ENCODE data around the gene IFIT3. TPM values are rescaled to one million over a fixed set of nuclear protein-coding genes. Genes with fewer than 3 reads are reported as not detected.

IFIT3 gene
- total and polyA plus RNA-seq, 7 experiments from 2014 or later, result 1.8 to 22.3 (median 4.1) TPM

DNA sequence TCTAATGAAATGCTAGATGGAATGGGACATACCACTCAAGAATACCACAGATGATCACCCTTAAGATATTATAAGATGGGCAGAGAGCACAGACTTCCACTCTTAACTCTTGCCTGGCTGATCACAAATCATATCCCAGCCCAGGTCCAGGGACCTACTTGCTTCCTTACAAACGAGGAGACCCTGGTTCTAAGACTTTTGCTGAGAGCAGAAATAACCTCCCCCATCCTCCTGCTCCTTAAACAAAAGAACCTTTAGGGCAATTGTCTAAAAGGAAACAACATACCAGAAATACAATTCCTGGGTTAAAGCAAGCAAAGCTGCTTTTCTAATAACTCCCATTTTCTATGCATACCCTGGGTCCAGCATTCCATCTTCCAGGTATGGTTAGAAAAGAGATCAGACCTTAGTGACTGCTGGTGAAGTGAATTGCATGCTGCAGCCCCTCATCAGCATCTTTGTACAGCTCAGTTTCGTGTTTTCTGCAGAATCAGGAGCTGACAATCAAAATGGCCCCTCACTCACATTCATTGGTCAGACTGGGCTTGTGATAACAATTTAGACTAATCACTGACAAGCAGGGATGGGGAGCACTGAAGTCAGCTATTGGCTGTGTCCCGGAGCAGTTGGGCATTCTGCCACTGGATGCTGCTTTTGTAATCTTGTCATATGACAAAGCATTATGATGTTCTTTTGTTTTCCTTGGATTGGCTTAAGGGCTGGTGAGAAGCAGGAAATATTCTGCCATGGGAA, 14.6 kb downstream of the IFIT3 start:
- ChIA-PET POLR2A (interaction anchor here (1.5 kb wide), 1 partner anchor 91 kb away, joined by 3 read pairs; the partner anchor contains the start of gene LIPA), CTCF (interaction anchor here (0.6 kb wide), 1 partner anchor 1908 kb away, joined by 3 read pairs; no protein-coding TSS in a partner anchor)
- peaks cover 0 to 9% (median 5%) of the 10 kb centered on the region in 7 donors for H3K4me1 Mint-ChIP-seq
- H3K4me3 Mint-ChIP-seq, result no peak overlapping the region
- DNase-seq (no peak), ATAC-seq (no peak)
- Histone ChIP-seq H3K27me3 (ENCODE audit: control insufficient read depth in 2 of 2, insufficient read depth in 2 of 2, low read length in 2 of 2) (no peaks in the 10 kb centered on the region), H3K9me3 (ENCODE audit: control insufficient read depth in 2 of 3, low read length in 3 of 3) (no peaks in the 10 kb centered on the region), H3K27ac (ENCODE audit: low read depth, low read length) (no peak overlapping the region), H3K4me3 (ENCODE audit: low read length) (no peak overlapping the region), H3K4me1 (ENCODE audit: control insufficient read depth in 2 of 2, insufficient read depth in 2 of 2, low read length in 2 of 2) (peaks cover 0 to 7% of the 10 kb centered on the region in 2 donors), H3K36me3 (ENCODE audit: control insufficient read depth in 2 of 3, insufficient read depth in 3 of 3, low read length in 3 of 3) (peaks cover 0 to 7% (median 5%) of the 10 kb centered on the region in 3 experiments)
- peaks cover 0 to 46% (median 0%) of the 10 kb centered on the region in 5 donors for H3K27me3 Mint-ChIP-seq
- no peak overlapping the region for H3K27ac Mint-ChIP-seq
- peaks cover 0 to 2% (median 0%) of the 10 kb centered on the region in 11 donors for H3K9me3 Mint-ChIP-seq
- H3K36me3 Mint-ChIP-seq, result peaks cover 14 to 37% (median 23%) of the 10 kb centered on the region in 5 donors
- intact Hi-C loops (cut with micrococcal nuclease), result no loop called here

DNA sequence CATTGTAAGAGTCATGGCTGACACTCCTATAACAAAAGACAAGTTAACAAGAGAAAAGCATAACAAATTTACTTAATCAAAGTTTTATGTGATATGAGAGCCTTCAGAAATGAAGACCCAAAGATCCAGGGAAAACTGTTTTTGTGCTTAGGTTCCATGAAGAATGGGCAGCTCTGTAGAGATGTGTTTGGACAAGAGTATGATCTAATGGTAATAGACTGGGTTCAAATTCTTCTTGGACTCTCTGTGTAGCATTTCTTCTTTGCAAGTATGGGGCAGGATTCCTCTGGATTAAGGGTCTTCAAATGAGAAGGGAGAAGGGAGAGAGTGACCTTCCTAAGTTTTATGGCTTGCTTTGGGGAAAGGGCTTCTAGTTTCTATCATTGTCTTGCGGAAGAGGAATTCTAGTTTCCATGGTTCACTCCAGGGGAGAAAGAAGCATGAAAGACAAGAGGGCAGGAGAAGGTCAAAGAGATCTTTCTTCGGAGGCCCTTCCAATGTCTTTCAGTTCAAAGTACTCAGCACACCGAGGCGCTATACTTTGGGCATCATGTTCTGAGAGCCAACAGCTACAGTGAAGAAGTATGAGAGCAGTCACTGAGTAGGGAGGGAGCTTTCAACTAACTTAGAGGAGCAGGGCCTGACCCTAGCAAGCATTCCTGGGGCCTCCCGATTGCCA, 15.4 kb downstream of the IFIT3 start:
- ATAC-seq, result no peak
- no peak overlapping the region for H3K4me3 Mint-ChIP-seq
- no peak overlapping the region for H3K27ac ChIP-seq (ENCODE audit: low read depth, low read length)
- peaks cover 14 to 32% (median 23%) of the 10 kb centered on the region in 5 donors for H3K36me3 Mint-ChIP-seq
- ChIA-PET CTCF (interaction anchor here (0.6 kb wide), 1 partner anchor 1907 kb away, joined by 3 read pairs; no protein-coding TSS in a partner anchor), POLR2A (interaction anchor here (1.5 kb wide), 1 partner anchor 92 kb away, joined by 3 read pairs; the partner anchor contains the start of gene LIPA)
- H3K27ac Mint-ChIP-seq, result no peak overlapping the region
- H3K27me3 Mint-ChIP-seq, result peaks cover 0 to 48% (median 0%) of the 10 kb centered on the region in 5 donors
- DNase-seq, result no peak
- H3K4me3 ChIP-seq (ENCODE audit: low read length), result no peak overlapping the region
- no peaks in the 10 kb centered on the region for H3K9me3 ChIP-seq (ENCODE audit: control insufficient read depth in 2 of 3, low read length in 3 of 3)
- peaks cover 0 to 7% (median 5%) of the 10 kb centered on the region in 3 experiments for H3K36me3 ChIP-seq (ENCODE audit: control insufficient read depth in 2 of 3, insufficient read depth in 3 of 3, low read length in 3 of 3)
- H3K9me3 Mint-ChIP-seq, result peaks cover 0 to 2% (median 0%) of the 10 kb centered on the region in 11 donors
- no peaks in the 10 kb centered on the region for H3K27me3 ChIP-seq (ENCODE audit: control insufficient read depth in 2 of 2, insufficient read depth in 2 of 2, low read length in 2 of 2)
- no peaks in the 10 kb centered on the region for H3K4me1 ChIP-seq (ENCODE audit: control insufficient read depth in 2 of 2, insufficient read depth in 2 of 2, low read length in 2 of 2)
- intact Hi-C loops (cut with micrococcal nuclease), result no loop called here
- H3K4me1 Mint-ChIP-seq, result peaks cover 0 to 9% (median 4%) of the 10 kb centered on the region in 7 donors

DNA sequence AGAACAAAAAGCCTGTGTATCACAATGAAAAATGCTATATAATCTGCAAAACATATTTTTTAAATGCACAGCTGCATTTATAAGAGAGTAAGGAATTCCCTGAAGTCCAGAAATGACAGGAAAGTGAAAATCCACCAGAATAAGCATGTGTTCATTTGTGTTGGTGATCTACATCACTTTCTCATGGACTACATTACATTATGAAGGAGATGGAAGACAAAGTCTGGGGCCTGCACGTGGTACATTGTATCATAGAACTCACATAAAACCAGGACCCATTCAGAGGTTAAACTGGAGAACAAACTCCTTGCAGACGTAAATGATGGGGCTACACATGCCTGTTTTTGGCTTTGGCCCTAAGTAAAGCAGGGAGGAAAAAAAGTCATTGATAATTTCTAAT, 16.4 kb downstream of the IFIT3 start:
- POLR2A ChIA-PET, result no interaction called here
- peaks cover 0 to 10% (median 6%) of the 10 kb centered on the region in 7 donors for H3K4me1 Mint-ChIP-seq
- intact Hi-C loops (cut with micrococcal nuclease), result no loop called here
- no peak overlapping the region for H3K4me3 Mint-ChIP-seq
- no peak overlapping the region for H3K27ac Mint-ChIP-seq
- Histone ChIP-seq H3K9me3 (ENCODE audit: control insufficient read depth in 2 of 3, low read length in 3 of 3) (no peaks in the 10 kb centered on the region), H3K4me3 (ENCODE audit: low read length) (no peak overlapping the region), H3K27ac (ENCODE audit: low read depth, low read length) (no peak overlapping the region), H3K4me1 (ENCODE audit: control insufficient read depth in 2 of 2, insufficient read depth in 2 of 2, low read length in 2 of 2) (no peaks in the 10 kb centered on the region), H3K36me3 (ENCODE audit: control insufficient read depth in 2 of 3, insufficient read depth in 3 of 3, low read length in 3 of 3) (peaks cover 0 to 7% (median 4%) of the 10 kb centered on the region in 3 experiments), H3K27me3 (ENCODE audit: control insufficient read depth in 2 of 2, insufficient read depth in 2 of 2, low read length in 2 of 2) (no peaks in the 10 kb centered on the region)
- no peak for DNase-seq
- H3K27me3 Mint-ChIP-seq, result peaks cover 0 to 53% (median 0%) of the 10 kb centered on the region in 5 donors
- CTCF ChIA-PET, result no interaction called here
- H3K36me3 Mint-ChIP-seq, result peaks cover 9 to 23% (median 14%) of the 10 kb centered on the region in 5 donors
- no peak for ATAC-seq
- peaks cover 0 to 2% (median 0%) of the 10 kb centered on the region in 11 donors for H3K9me3 Mint-ChIP-seq

DNA sequence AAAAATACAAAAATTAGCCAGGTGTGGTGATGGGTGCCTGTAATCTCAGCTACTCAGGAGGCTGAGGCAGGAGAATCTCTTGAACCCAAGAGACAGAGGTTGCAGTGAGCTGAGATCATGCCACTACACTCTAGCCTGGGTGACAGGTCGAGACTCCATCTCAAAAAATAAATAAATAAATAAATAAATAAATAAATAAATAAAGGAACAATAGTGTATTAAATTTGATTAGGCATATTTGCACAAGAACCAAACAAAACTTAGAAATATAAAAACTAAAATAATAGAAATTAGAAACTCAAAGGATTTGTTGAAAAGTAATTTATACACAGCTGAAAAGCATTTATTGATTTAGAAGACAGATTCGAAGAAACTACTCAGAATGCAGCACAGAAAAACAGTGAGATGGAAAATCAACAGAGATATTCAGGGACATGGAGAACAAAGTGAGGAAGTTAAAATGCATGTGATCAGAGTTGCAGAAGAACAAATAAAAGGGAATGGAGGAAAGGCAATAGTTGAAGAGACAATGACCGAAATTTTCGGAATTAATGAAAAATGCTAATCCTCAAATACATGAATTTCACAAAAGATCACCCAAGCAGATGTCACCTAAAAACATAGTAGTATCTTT, 17.7 kb downstream of the IFIT3 start:
- no peaks in the 10 kb centered on the region for H3K27me3 ChIP-seq (ENCODE audit: control insufficient read depth in 2 of 2, insufficient read depth in 2 of 2, low read length in 2 of 2)
- DNase-seq, result no peak
- H3K4me3 Mint-ChIP-seq, result no peak overlapping the region
- no peaks in the 10 kb centered on the region for H3K9me3 Mint-ChIP-seq
- peaks cover 1 to 11% (median 8%) of the 10 kb centered on the region in 7 donors for H3K4me1 Mint-ChIP-seq
- ChIA-PET CTCF (no interaction called here), POLR2A (no interaction called here)
- intact Hi-C loops (cut with micrococcal nuclease), result no loop called here
- H3K4me3 ChIP-seq (ENCODE audit: low read length), result no peak overlapping the region
- peaks cover 0 to 13% (median 4%) of the 10 kb centered on the region in 5 donors for H3K36me3 Mint-ChIP-seq
- H3K27me3 Mint-ChIP-seq, result peaks cover 0 to 60% (median 0%) of the 10 kb centered on the region in 5 donors
- no peak overlapping the region for H3K27ac Mint-ChIP-seq
- no peaks in the 10 kb centered on the region for H3K4me1 ChIP-seq (ENCODE audit: control insufficient read depth in 2 of 2, insufficient read depth in 2 of 2, low read length in 2 of 2)
- no peaks in the 10 kb centered on the region for H3K36me3 ChIP-seq (ENCODE audit: control insufficient read depth in 2 of 3, insufficient read depth in 3 of 3, low read length in 3 of 3)
- no peak for ATAC-seq
- H3K9me3 ChIP-seq (ENCODE audit: control insufficient read depth in 2 of 3, low read length in 3 of 3), result no peaks in the 10 kb centered on the region
- H3K27ac ChIP-seq (ENCODE audit: low read depth, low read length), result no peak overlapping the region

DNA sequence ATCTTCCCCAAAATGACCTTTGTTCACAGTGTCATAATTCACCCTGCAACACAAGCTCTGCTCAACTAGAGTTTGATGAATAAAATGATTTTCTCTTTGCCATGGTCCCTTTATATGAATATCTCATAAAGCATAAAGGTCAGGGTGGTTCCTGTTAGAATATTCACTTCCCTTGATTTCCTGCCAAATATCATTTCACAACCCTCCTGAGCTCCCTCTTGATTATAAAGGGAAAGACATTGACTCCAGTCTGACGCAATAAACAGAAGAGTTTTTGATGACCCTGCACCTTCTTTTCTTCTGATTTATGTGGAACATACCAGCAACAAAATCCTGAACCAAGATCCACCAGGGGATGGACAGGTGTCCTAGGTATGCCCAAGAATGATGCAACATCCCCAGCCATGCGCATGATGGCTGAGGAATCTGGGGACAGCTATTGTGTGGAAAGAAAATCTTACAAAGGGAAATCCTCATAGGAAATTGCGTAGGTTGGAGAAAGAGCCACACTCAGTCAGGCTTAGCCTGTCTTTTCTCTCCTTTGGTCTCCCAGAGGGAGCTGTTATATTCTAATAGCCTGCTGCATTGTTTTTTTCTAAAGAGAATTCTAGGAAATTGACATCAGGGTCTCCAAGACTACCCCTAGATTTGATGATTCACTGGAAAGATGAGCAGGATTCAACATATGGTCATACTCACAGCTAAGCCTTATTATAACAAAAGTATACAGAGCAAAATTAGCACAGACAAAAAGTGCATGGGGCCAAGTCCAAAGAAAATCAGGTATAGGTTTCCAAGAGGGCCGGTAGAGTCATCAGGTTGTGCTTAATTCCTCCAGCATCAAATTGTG, 18.8 kb downstream of the IFIT3 start:
- no peaks in the 10 kb centered on the region for H3K4me1 ChIP-seq (ENCODE audit: control insufficient read depth in 2 of 2, insufficient read depth in 2 of 2, low read length in 2 of 2)
- H3K27ac ChIP-seq (ENCODE audit: low read depth, low read length), result no peak overlapping the region
- no peak overlapping the region for H3K27ac Mint-ChIP-seq
- peaks cover 0 to 68% (median 0%) of the 10 kb centered on the region in 5 donors for H3K27me3 Mint-ChIP-seq
- CTCF ChIA-PET, result interaction anchor here (0.6 kb wide), 1 partner anchor 83 kb away, joined by 3 read pairs; no protein-coding TSS in a partner anchor
- no peaks in the 10 kb centered on the region for H3K36me3 ChIP-seq (ENCODE audit: control insufficient read depth in 2 of 3, insufficient read depth in 3 of 3, low read length in 3 of 3)
- H3K4me3 ChIP-seq (ENCODE audit: low read length), result no peak overlapping the region
- H3K4me3 Mint-ChIP-seq, result no peak overlapping the region
- POLR2A ChIA-PET, result interaction anchor here (1.0 kb wide), 1 partner anchor 22 kb away, joined by 3 read pairs; no protein-coding TSS in a partner anchor
- no peak for DNase-seq
- peaks cover 8 to 20% (median 17%) of the 10 kb centered on the region in 7 donors for H3K4me1 Mint-ChIP-seq
- H3K27me3 ChIP-seq (ENCODE audit: control insufficient read depth in 2 of 2, insufficient read depth in 2 of 2, low read length in 2 of 2), result no peaks in the 10 kb centered on the region
- ATAC-seq, result no peak
- H3K36me3 Mint-ChIP-seq, result peaks cover 0 to 7% (median 0%) of the 10 kb centered on the region in 5 donors
- no peaks in the 10 kb centered on the region for H3K9me3 ChIP-seq (ENCODE audit: control insufficient read depth in 2 of 3, low read length in 3 of 3)
- intact Hi-C loops (cut with micrococcal nuclease), result no loop called here
- no peaks in the 10 kb centered on the region for H3K9me3 Mint-ChIP-seq
